T1000 (cell line): ENCODE data around the gene MYB.
"Not testable (repeated sequence)": the region's sequence is repeated elsewhere in the genome, so short reads cannot be mapped to it uniquely, and the experiment has no call there.

Experiments
- DNase-seq: peaks from one replicate; lab custom pipeline; 2025; ENCODE audit warnings: mixed read lengths; lab: John Stamatoyannopoulos, UW

MYB gene

GRCh38 chr6:135221505-135221904, 40.4 kb downstream of the MYB start:
- DNase-seq = no peak

- no peak for DNase-seq
Observed at GRCh38 chr6:135222623-135223022, 41.5 kb downstream of the MYB start.

- no peak for DNase-seq
Observed at GRCh38 chr6:135224037-135224647, 43.0 kb downstream of the MYB start.

- DNase-seq = no peak
Observed at GRCh38 chr6:135225911-135226310, 44.8 kb downstream of the MYB start.

- no peak for DNase-seq
Observed at GRCh38 chr6:135226537-135226936, 45.4 kb downstream of the MYB start.

- DNase-seq = no peak
Observed at GRCh38 chr6:135227349-135227748, 46.2 kb downstream of the MYB start.

- DNase-seq = no peak
Observed at GRCh38 chr6:135227758-135228157, 46.6 kb downstream of the MYB start.

- no peak for DNase-seq
Observed at GRCh38 chr6:135228486-135228885, 47.4 kb downstream of the MYB start.

GRCh38 chr6:135229996-135230395, 48.9 kb downstream of the MYB start:
- no peak for DNase-seq

GRCh38 chr6:135230711-135231468, 49.8 kb downstream of the MYB start:
- DNase-seq = no peak

- no peak for DNase-seq
Observed at GRCh38 chr6:135231469-135231844, 50.3 kb downstream of the MYB start.

GRCh38 chr6:135233686-135234491, 52.8 kb downstream of the MYB start:
- no peak for DNase-seq

GRCh38 chr6:135234492-135234780, 53.3 kb downstream of the MYB start:
- DNase-seq = no peak

GRCh38 chr6:135235716-135236115, 54.6 kb downstream of the MYB start:
- no peak for DNase-seq

- no peak for DNase-seq
Observed at GRCh38 chr6:135236319-135236718, 55.2 kb downstream of the MYB start.

- DNase-seq = no peak
Observed at GRCh38 chr6:135236732-135237131, 55.6 kb downstream of the MYB start.

- DNase-seq = no peak
Observed at GRCh38 chr6:135240711-135241110, 59.6 kb downstream of the MYB start.

- no peak for DNase-seq
Observed at GRCh38 chr6:135243871-135244796, 63.0 kb downstream of the MYB start.

- no peak for DNase-seq
Observed at GRCh38 chr6:135244805-135245204, 63.7 kb downstream of the MYB start.

- not testable (repeated sequence) for DNase-seq
Observed at GRCh38 chr6:135246412-135247012, 65.4 kb downstream of the MYB start.

- no peak for DNase-seq
Observed at GRCh38 chr6:135250234-135250633, 69.1 kb downstream of the MYB start.
